WTC11 (cell line): Measurements from ENCODE around the gene ANTXR1.

Experiments
- CTCF ChIP-seq: fragments of 200-600 bp; IDR thresholded peaks from 2 replicates; pipeline ENCODE4 v1.8.0; 2022; ENCODE audit warnings: antibody characterized with exemption
- FOXJ3 ChIP-seq: sonication (generic); formaldehyde crosslinking; IDR thresholded peaks from 2 replicates; pipeline ENCODE4 v1.9.0; 2021; ENCODE audit warnings: missing genetic modification reagents, mild to moderate bottlenecking, borderline replicate concordance
- MXD4 ChIP-seq: fragments of 250-450 bp; sonication (Bioruptor Pico); IDR thresholded peaks from 2 replicates; pipeline ENCODE4 v1.8.0; 2021; ENCODE audit warnings: mild to moderate bottlenecking, moderate library complexity, borderline replicate concordance
- TEAD4 ChIP-seq: sonication (generic); formaldehyde crosslinking; IDR thresholded peaks from 2 replicates; pipeline ENCODE4 v1.8.0; 2022; ENCODE audit warnings: mild to moderate bottlenecking, missing genetic modification reagents
- ZBTB43 ChIP-seq: sonication (generic); formaldehyde crosslinking; IDR thresholded peaks from 2 replicates; pipeline ENCODE4 v1.8.1; 2023; ENCODE audit warnings: mild to moderate bottlenecking, missing genetic modification reagents

- TF ChIP-seq CTCF = no peak
- no peak for TF ChIP-seq ZBTB43 (CRISPR knock-in tag)
- no peak for TF ChIP-seq TEAD4 (CRISPR knock-in tag)
- TF ChIP-seq FOXJ3 (CRISPR knock-in tag) = no peak
- no peak for TF ChIP-seq MXD4
These were observed 68.1 kb downstream of the ANTXR1 start for GRCh38 chr2:69081001-69081580.
